ENCODE measurements around the gene NR4A2.
"Not testable (repeated sequence)": the region's sequence is repeated elsewhere in the genome, so short reads cannot be mapped to it uniquely, and the experiment has no call there.

NR4A2 gene

DNA sequence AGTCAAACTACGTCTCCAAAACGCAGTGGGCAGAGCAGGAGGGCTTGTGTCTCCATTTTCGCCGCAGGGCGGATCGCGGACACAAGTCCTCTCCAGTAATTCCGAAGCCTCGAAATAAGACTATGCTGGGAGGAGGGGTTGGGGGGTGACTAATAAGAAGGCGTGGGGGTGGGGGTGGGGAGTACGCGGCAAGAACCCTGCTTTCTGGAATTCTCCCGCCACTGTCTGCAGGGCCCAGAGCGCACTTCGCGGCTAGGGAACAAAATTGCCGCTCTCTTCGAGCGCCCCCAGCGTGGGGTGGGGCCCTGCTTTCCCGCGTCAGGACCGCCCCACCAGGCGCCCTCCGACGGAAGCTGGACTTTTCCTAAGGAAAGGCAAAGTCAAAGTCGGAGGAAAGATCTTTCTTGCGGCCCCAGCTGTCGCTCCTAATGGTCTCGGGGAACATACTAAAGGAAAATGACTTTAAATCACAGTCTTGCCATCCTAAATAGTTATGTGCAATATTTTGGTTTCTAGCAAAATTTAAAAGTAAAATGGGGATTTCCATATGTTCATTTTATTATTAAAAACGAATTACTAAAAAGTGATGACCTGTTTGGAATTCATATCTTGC lies 11.9 kb downstream of the NR4A2 start:
- DNase-seq, result peak; percentile 47

GRCh38 chr2:156319811-156320485 lies 12.6 kb downstream of the NR4A2 start:
- peak; percentile 34 for DNase-seq

- no peak for DNase-seq
Observed at GRCh38 chr2:156317631-156318030, 14.9 kb downstream of the NR4A2 start.

GRCh38 chr2:156311976-156312375 lies 20.5 kb downstream of the NR4A2 start:
- no peak for DNase-seq

DNA sequence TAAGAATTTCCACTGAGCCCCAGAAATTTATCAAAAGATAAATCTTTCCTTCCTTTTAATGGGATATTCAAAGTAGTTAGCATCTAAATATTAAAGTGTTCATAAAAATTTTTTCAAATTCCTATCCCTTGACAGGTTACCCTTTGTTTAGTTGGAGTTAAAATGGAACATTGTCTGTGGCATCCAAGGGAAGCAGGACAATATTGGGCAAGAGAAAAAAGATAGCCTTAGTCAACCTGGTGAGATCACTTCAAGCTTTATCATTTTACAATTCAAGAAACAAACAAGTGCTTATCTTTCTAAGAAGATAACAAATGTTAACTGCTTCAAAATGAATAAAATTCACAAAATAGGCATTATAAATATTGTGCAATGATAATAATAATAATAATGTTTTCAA lies 21.7 kb downstream of the NR4A2 start:
- DNase-seq, result no peak

DNA sequence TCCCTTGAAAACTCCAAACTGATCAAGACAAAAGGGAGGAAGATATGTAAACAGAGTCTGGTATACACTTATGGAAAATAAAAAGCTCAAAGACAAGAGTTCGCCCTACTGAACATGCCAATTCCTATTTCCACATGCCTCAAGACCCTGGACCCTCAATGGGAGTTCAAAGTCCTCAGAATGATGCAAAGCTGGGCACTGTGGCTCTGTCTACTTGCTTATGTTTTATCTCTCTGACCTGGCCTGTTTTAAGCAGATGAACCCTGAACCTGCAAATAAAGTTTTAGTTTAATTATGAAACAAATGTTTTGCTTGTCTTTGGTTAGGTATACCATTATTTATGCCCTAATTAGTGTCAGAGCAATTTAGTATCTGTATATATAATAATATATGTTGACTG lies 22.6 kb downstream of the NR4A2 start:
- no peak for DNase-seq

GRCh38 chr2:156309167-156309566 lies 23.4 kb downstream of the NR4A2 start:
- DNase-seq, result no peak

DNA sequence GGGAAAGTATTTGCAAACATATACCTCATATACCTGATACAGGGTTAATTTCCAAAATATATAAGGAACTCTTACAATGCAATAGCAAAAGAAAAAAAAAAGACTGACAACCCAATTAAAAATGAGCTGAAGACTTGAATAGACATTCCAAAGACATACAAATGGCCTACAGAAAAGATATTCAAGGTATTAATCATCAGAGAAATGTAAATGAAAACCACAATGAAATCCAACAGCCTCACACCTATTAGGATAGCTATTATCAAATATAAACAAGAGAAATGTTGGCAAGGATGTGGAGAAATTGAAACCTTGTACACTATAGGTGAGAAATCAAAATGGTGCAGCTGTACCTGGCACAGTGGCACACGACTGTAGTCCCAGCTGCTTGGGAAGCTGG lies 25.7 kb downstream of the NR4A2 start:
- no peak for DNase-seq

GRCh38 chr2:156305121-156305520 lies 27.4 kb downstream of the NR4A2 start:
- DNase-seq, result no peak

DNA sequence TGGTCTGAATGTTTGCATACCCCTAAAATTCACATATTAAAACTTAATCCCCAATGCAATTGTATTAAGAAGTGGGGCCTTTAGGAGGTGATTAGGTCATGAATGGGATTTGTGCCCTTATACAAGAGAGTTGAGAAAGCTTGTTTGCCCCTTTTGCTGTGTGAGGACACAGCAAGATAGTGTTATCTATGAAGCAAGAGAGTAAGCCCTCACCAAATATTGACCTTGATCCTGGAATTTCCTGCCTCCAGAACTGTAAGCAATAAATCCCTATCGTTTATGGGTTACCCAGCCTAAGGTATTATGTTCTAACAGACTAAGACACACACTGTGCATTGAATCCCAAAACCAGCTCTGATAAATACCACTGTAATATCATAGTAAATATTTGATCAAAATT lies 32.2 kb downstream of the NR4A2 start:
- DNase-seq, result no peak

GRCh38 chr2:156294945-156295580 lies 37.5 kb downstream of the NR4A2 start:
- no peak for DNase-seq

- DNase-seq, result not testable (repeated sequence)
Observed at GRCh38 chr2:156293382-156293781, 39.1 kb downstream of the NR4A2 start.

GRCh38 chr2:156279446-156280150 lies 52.9 kb downstream of the NR4A2 start:
- no peak for DNase-seq
